ENCODE data around the gene UBA52. TPM values are rescaled to one million over a fixed set of nuclear protein-coding genes. Genes with fewer than 3 reads are reported as not detected.
A peak's percentile ranks its signal among the peaks of the same experiment; 100 is the strongest.

UBA52 gene
- total and polyA plus RNA-seq, 2 experiments from 2014 or later: 627 to 1,301 TPM

DNA sequence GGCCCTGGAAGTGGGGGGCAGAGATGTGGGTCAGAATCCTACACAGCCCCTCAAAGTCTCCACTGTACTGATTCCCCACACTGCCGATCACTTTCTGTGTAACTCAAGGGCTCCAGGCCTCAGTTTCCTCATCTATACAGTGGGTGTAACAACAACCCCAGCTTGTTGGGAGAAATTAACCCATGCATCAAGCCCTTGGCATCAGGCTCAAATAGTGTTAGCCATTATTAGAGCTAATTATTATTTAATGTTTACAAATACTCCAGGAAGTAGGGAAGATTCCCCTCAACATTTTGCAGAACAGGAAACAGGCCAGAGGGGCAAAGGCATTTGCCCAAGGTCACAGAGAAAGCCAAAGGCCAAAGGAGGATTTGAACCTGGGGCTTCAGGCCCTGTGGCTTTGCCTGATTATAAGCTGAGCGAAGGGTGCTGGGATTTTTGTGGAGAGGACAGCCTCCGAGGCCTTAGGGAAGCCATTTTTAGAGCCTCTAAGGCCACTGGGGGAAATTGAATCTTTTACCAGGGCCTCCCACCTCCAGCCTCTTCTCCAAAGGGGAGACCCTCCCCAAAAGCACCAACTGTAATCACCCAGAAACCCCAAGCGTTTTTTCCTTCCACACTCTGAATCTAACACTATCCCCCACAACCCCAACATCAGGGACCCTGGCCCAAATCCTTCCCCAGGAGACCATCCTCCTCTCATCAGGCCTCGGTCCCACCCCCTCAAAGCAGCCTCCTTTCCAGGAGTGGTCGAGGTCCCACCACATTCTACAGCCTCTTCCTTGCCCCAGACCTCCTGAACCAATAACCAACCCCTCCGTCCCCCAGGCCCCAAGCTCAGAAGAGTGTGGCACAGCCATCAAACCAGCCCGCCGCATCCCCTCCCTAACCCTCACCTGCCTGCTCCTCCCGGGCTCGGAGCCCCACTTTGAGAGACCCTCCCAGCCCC, 29.4 kb upstream of the UBA52 start:
- Histone ChIP-seq H4K20me1 (replicated peaks; ENCODE audit: insufficient read depth) (no peaks in the 10 kb centered on the region), H3K79me2 (replicated peaks; ENCODE audit: insufficient read depth) (peaks cover 9% of the 10 kb centered on the region), H2AFZ (no peak overlapping the region), H3K4me1 (ENCODE audit: insufficient read depth) (no peaks in the 10 kb centered on the region), H3K27me3 (ENCODE audit: insufficient read depth) (no peaks in the 10 kb centered on the region), H3F3A (replicated peaks; ENCODE audit: low read depth) (peaks cover 23% of the 10 kb centered on the region), H3K27ac (ENCODE audit: low read depth) (0 out of 2 replicates have a peak overlapping the region, but pooled peaks have one; percentile 26), H3K36me3 (ENCODE audit: insufficient read depth) (peaks cover 16% of the 10 kb centered on the region), H3K4me2 (peak overlapping the region; percentile 86), H3K4me3 (peak overlapping the region; percentile 66), H3K9me2 (ENCODE audit: insufficient read depth) (no peaks in the 10 kb centered on the region)
- peak overlapping the region; percentile 89 for H3K4me3 Mint-ChIP-seq
- peak; percentile 62 for DNase-seq (ENCODE audit: low spot score)
- peaks cover 10% of the 10 kb centered on the region for H3K4me1 Mint-ChIP-seq
- peaks cover 46% of the 10 kb centered on the region for H3K36me3 Mint-ChIP-seq (ENCODE audit: low read depth)
- no peaks in the 10 kb centered on the region; the same call in 1 of the 3 replicates for H3K9me3 Mint-ChIP-seq
- H3K27ac Mint-ChIP-seq: peak overlapping the region; percentile 74; the same call in 1 of the 2 replicates
- no peak for TF ChIP-seq NANOG (IDR thresholded peaks at IDR 0.05; ENCODE audit: borderline replicate concordance)
- TF ChIP-seq, protein P1, sequence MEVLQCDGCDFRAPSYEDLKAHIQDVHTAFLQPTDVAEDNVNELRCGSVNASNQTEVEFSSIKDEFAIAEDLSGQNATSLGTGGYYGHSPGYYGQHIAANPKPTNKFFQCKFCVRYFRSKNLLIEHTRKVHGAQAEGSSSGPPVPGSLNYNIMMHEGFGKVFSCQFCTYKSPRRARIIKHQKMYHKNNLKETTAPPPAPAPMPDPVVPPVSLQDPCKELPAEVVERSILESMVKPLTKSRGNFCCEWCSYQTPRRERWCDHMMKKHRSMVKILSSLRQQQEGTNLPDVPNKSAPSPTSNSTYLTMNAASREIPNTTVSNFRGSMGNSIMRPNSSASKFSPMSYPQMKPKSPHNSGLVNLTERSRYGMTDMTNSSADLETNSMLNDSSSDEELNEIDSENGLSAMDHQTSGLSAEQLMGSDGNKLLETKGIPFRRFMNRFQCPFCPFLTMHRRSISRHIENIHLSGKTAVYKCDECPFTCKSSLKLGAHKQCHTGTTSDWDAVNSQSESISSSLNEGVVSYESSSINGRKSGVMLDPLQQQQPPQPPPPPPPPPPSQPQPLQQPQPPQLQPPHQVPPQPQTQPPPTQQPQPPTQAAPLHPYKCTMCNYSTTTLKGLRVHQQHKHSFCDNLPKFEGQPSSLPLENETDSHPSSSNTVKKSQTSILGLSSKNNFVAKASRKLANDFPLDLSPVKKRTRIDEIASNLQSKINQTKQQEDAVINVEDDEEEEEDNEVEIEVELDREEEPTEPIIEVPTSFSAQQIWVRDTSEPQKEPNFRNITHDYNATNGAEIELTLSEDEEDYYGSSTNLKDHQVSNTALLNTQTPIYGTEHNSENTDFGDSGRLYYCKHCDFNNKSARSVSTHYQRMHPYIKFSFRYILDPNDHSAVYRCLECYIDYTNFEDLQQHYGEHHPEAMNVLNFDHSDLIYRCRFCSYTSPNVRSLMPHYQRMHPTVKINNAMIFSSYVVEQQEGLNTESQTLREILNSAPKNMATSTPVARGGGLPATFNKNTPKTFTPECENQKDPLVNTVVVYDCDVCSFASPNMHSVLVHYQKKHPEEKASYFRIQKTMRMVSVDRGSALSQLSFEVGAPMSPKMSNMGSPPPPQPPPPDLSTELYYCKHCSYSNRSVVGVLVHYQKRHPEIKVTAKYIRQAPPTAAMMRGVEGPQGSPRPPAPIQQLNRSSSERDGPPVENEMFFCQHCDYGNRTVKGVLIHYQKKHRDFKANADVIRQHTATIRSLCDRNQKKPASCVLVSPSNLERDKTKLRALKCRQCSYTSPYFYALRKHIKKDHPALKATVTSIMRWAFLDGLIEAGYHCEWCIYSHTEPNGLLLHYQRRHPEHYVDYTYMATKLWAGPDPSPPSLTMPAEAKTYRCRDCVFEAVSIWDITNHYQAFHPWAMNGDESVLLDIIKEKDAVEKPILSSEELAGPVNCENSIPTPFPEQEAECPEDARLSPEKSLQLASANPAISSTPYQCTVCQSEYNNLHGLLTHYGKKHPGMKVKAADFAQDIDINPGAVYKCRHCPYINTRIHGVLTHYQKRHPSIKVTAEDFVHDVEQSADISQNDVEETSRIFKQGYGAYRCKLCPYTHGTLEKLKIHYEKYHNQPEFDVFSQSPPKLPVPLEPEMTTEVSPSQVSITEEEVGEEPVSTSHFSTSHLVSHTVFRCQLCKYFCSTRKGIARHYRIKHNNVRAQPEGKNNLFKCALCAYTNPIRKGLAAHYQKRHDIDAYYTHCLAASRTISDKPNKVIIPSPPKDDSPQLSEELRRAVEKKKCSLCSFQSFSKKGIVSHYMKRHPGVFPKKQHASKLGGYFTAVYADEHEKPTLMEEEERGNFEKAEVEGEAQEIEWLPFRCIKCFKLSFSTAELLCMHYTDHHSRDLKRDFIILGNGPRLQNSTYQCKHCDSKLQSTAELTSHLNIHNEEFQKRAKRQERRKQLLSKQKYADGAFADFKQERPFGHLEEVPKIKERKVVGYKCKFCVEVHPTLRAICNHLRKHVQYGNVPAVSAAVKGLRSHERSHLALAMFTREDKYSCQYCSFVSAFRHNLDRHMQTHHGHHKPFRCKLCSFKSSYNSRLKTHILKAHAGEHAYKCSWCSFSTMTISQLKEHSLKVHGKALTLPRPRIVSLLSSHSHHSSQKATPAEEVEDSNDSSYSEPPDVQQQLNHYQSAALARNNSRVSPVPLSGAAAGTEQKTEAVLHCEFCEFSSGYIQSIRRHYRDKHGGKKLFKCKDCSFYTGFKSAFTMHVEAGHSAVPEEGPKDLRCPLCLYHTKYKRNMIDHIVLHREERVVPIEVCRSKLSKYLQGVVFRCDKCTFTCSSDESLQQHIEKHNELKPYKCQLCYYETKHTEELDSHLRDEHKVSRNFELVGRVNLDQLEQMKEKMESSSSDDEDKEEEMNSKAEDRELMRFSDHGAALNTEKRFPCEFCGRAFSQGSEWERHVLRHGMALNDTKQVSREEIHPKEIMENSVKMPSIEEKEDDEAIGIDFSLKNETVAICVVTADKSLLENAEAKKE (CRISPR knock-in tag; IDR thresholded peaks at IDR 0.05): no peak
- TF ChIP-seq, protein P2, sequence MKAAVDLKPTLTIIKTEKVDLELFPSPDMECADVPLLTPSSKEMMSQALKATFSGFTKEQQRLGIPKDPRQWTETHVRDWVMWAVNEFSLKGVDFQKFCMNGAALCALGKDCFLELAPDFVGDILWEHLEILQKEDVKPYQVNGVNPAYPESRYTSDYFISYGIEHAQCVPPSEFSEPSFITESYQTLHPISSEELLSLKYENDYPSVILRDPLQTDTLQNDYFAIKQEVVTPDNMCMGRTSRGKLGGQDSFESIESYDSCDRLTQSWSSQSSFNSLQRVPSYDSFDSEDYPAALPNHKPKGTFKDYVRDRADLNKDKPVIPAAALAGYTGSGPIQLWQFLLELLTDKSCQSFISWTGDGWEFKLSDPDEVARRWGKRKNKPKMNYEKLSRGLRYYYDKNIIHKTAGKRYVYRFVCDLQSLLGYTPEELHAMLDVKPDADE (IDR thresholded peaks at IDR 0.05): no peak
- no peak for TF ChIP-seq REST (IDR thresholded peaks at IDR 0.05; ENCODE audit: unreplicated experiment)
- TF ChIP-seq ZNF331 (CRISPR knock-in tag; IDR thresholded peaks at IDR 0.05; ENCODE audit: low read depth): no peak
- TF ChIP-seq EZH2phosphoT487 (IDR thresholded peaks at IDR 0.05; ENCODE audit: unreplicated experiment): no peak
- TF ChIP-seq ZNF114 (CRISPR knock-in tag; IDR thresholded peaks at IDR 0.05): no peak
- TF ChIP-seq CREB1 (CRISPR knock-in tag; IDR thresholded peaks at IDR 0.05; ENCODE audit: low read depth): no peak
- no peak for TF ChIP-seq EZH2 (IDR thresholded peaks at IDR 0.05; ENCODE audit: low read depth, unreplicated experiment)
- TF ChIP-seq STAT1 (IDR thresholded peaks at IDR 0.05; ENCODE audit: unreplicated experiment): no peak
- no peak for TF ChIP-seq CTCF (conservative IDR thresholded peaks at IDR 0.05; ENCODE audit: low read depth in 2 of 2)
- no peak for TF ChIP-seq JUNB (IDR thresholded peaks at IDR 0.05; ENCODE audit: unreplicated experiment)
- peak; percentile 22 for ATAC-seq
- peaks cover 6% of the 10 kb centered on the region for H3K27me3 Mint-ChIP-seq (ENCODE audit: insufficient read depth, low read depth, poor library complexity)
